Fibroblast of skin of scalp (primary cell): ENCODE results near the gene TRIM72.
"Not testable (repeated sequence)": the region's sequence is repeated elsewhere in the genome, so short reads cannot be mapped to it uniquely, and the experiment has no call there.

Source experiments
- DNase-seq: peaks from one replicate; pipeline ENCODE4 v3.0.0-alpha.2; 2013

The TRIM72 gene

GRCh38 chr16:31258366-31258765 is 44.4 kb downstream of the TRIM72 start:
- no peak for DNase-seq

DNA sequence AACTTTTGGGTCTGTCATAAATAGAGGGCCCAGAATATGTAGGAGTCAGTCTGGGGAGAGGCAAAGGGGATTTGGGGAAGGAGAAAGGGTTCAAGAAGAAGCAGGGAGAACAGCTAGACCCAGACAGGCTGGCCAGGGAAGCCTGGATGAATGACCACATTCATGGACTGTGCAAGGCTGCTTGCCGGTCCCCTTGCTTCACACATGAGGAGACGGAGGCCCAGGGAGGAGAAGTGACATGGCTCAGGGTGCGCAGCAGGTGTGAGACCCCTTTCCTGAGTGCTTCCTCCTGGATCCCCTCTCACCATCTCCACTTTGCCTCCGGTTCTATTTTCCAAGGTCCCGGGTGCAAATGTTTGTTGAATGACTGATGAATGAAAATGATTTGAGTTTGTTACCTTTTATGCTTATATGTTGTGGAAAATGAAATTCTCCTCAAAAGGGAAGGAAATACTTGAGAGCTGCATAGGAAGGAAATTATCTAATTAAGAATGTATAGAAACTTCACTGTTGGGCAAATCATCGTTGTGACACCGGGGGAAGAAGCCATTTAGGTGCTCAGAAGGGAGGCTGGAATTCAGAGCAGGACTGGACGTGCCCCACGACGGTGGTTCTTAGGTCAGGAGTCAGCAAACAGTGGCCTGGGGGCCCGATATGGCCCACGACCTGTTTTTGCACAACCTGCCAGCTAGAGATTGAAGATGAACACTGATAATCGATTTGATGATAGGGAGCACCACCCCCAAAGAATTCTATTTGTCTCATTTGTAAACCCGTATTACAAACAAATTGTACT is 46.4 kb downstream of the TRIM72 start:
- no peak for DNase-seq

DNA sequence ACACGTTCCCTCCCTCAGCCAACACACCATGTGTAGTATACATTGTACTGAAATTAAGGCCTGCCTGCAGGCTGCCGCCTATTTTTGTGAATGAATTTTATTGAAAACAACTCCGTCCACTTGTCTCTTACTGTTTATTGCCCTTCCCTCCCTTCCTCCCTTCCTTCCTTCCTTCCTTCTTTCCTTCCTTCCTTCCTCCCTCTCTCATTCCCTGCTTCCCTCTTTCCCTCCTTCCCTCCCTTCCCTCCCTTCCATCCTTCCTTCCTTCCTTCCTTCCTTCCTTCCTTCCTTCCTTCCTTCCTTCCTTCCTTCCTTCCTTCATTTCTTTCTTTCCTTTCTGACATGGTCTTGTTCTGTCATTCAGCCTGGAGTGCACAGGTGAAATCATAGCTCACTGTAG is 48.2 kb downstream of the TRIM72 start:
- DNase-seq, result no peak

DNA sequence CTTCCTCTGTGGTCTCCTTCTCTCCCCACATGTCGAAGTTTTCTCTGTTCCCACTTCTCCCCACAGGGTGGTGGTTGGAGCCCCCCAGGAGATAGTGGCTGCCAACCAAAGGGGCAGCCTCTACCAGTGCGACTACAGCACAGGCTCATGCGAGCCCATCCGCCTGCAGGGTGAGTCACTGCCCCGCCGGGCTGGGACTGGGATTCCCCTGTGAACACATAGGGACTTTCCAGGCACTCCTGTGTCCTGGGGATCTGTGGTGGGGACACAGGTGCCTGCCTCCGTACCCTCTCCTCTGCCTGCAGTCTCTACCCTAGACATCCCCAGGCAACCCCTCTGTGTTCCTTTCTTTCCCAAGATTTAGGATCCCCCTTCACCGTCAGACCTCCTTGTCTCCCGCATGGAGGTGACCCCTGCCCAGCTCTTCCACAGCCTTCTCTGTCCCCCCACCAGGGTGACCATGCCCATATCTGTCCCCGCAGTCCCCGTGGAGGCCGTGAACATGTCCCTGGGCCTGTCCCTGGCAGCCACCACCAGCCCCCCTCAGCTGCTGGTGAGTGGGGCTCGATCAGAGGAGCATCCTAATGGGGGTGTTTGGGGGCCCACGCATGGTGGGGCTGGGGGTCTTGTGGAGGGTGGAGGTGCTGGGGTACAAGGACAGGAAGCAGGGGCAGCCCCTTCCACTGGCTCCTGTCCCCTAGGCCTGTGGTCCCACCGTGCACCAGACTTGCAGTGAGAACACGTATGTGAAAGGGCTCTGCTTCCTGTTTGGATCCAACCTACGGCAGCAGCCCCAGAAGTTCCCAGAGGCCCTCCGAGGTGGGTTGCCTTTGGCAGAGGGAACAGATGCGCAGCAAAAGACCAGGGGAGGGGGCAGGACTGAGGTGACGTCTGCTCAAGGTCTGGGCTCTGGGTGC is 51.7 kb downstream of the TRIM72 start:
- peak; percentile 1 for DNase-seq

DNA sequence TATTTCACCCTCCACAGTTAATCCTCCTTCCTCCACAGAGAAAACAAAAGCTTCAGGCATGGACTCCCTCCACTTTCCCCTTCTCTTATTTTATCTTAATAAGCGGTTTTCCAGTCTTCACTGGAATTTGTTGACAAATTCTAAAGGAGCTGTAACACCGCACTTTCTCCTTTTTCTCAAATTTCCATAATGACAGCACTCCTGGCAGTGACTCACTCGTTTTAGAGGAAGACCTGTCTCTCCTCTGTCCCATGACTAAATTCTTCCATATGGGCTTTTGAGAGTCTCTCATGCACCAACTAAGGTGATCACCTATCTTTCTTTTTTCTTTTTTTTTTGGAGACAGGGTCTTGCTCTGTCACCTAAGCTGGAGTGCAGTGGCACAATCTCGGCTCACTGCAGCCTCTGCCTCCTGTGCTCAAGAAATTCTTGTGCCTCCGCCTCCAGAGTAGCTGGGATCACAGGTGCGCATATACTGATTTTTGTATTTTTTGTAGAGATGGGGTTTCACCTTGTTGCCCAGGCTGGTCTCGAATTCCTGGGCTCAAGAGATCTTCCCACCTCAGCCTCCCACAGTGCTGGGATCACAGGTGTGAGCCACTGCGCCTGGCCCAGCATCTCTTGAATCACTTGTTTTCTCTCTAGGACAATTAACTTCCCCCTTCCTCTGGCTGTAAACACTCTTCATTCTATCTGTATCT is 53.6 kb downstream of the TRIM72 start:
- no peak for DNase-seq

GRCh38 chr16:31268033-31268365 is 54.1 kb downstream of the TRIM72 start:
- no peak for DNase-seq

DNA sequence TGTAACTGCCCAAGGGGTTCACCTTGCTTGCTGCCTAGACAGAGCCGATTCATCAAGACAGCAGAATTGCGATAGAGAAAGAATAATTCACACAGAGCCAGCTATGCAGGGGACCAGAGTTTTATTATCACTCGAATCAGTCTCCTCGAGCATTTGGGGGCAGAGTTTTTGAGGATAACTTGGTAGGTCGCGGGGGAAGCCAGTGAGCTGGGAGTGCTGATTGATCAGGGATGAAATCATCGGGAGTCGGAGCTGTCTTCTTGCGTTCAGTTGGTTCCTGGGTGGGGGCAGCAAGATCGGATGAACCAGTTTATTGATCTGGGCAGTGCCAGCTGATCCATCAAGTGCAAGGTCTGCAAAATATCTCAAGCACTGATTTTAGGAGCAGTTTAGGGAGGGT is 55.0 kb downstream of the TRIM72 start:
- DNase-seq, result no peak

DNA sequence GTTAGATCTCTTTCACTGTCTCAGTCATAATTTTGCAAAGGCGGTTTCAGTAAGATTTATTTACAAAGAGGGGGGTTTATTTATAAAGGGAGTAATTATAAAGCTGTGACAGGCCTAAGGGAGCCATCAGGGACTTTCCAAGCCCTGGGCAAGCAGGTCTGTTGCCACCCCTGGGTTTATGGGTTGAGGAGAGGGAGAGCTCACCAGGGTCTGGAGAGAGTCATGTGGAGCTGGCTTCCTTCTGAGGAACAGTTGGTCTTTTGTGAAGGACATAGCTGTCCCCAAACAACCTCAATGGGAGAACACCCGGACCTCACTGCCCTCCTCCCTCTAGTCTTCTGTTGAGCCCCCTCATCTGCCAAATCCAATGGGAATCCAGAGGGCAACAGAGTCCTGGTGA is 55.6 kb downstream of the TRIM72 start:
- no peak for DNase-seq

DNA sequence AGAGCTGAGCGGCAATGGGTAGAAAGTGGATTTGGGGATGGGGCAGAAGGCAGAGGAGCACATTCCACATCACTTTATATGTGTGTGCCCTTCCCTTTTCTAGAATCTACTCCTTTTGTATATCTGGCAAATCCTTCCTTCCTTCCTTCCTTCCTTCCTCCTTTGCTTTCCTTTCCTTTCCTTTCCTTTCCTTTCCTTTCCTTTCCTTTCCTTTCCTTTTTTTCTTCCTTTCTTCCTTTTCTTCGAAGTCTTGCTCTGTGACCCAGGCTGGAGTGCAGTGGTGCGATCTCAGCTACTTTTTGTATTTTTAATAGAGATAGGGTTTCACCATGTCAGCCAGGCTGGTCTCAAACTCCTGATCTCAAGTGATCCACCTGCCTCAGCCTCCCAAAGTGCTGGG is 56.1 kb downstream of the TRIM72 start:
- not testable (repeated sequence) for DNase-seq

- DNase-seq, result no peak
These were observed 56.9 kb downstream of the TRIM72 start for GRCh38 chr16:31270795-31271194.

DNA sequence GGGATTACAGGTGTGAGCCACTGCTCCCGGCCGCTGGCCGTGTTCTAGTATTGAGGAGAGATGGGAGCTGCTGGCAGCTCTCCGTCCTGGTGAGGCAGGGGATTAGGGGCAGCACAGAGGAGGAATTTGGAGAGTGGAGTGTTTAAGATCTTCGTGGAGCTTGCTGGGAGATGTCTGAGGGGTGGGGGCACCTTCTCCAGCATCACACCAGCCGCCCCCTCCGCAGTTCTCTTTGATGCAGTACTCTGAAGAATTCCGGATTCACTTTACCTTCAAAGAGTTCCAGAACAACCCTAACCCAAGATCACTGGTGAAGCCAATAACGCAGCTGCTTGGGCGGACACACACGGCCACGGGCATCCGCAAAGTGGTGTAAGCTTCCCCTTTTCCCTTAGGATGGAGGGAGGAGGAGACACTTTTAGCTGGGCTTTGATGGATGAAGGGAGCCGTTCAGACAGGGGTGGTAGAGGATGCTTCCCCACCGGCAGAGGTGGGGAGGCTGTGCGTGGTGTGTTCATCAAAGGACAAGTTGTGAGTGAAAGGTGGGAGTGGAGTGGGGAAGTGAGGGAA is 57.8 kb downstream of the TRIM72 start:
- no peak for DNase-seq

DNA sequence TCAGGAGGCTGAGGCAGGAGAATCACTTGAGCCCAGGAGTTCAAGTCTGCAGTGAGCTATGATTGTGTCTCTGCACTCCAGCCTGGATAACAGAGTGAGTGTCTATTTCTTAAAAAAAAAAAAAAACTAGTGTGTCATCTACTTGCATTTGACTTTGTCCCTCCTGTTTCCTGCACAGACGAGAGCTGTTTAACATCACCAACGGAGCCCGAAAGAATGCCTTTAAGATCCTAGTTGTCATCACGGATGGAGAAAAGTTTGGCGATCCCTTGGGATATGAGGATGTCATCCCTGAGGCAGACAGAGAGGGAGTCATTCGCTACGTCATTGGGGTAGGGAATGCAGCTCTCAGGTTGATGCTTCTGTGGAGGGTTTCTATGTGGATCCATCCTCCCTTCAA is 59.3 kb downstream of the TRIM72 start:
- no peak for DNase-seq

- no peak for DNase-seq
These were observed 59.8 kb downstream of the TRIM72 start for GRCh38 chr16:31273676-31274075.

- DNase-seq, result no peak
These were observed 61.2 kb downstream of the TRIM72 start for GRCh38 chr16:31274831-31275816.

- DNase-seq, result no peak
These were observed 62.7 kb downstream of the TRIM72 start for GRCh38 chr16:31276600-31276999.

DNA sequence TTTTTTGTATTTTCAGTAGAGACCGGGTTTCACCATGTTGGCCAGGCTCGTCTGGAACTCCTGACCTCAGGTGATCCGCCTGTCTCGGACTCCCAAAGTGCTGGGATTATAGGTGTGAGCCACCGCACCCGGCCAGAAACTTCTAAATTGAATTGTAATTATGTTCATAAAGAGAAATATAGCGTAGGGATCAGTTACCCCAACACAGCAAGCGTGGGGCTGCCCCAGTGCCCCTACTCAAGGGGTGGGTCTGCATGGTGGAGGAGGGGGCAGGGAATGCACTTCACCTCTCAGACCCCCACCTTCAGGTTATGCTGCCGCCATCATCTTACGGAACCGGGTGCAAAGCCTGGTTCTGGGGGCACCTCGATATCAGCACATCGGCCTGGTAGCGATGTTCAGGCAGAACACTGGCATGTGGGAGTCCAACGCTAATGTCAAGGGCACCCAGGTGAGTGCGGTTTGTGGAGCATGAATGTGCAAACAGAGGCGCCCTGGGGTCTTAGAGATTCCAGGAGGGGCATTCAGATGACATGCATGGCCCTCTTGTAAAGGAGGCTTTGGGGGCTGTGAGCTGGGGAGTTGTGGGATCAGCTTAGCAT is 63.8 kb downstream of the TRIM72 start:
- no peak for DNase-seq

DNA sequence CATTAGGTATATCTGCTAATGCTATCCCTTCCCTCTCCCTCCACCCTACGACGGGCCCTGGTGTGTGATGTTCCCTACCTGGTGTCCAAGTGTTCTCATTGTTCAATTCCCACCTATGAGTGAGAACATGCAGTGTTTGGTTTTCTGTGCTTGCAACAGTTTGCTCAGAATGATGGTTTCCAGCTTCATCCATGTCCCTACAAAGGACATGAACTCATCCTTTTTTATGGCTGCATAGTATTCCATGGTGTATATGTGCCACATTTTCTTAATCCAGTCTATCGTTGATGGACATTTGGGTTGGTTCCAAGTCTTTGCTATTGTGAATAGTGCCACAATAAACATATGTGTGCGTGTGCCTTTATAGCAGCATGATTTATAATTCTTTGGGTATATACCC is 64.9 kb downstream of the TRIM72 start:
- DNase-seq, result not testable (repeated sequence)
